HEK293 (cell line): ENCODE measurements around the gene TNIK.

Source experiments
- CTCF ChIA-PET: fragments of 350-600 bp; formaldehyde crosslinking; extraction: SDS; loops from one replicate; lab custom pipeline; 2021; ENCODE audit warnings: antibody characterized with exemption; lab: Yijun Ruan, JAX
- POLR2A ChIA-PET: fragments of 300-600 bp; formaldehyde crosslinking; extraction: SDS; loops from one replicate; lab custom pipeline; 2020; ENCODE audit warnings: antibody characterized with exemption, inconsistent platforms; lab: Yijun Ruan, JAX
- H3K27ac ChIP-seq: fragments of 200-500 bp; sonication (Bioruptor generic); 2 replicates; pipeline ENCODE4 v1.5.1; 2014; ENCODE audit warnings: low read depth, low read length, control low read depth, inconsistent platforms; ENCODE audit errors: extremely low read depth
- H3K36me3 ChIP-seq, 2 experiments: fragments of 200-500 bp in 1 of 2; sonication (Bioruptor generic) in 1 of 2; 1 replicate in 1 of 2; 2 replicates in 1 of 2; pipeline ENCODE4 v1.5.1; 2014 to 2017; ENCODE audit warnings: inconsistent platforms in 2 of 2, low read length in 2 of 2; ENCODE audit not compliant: control insufficient read depth in 2 of 2, insufficient read depth in 1 of 2
- H3K4me1 ChIP-seq: fragments of 200-500 bp; sonication (Bioruptor generic); 2 replicates; pipeline ENCODE4 v1.5.1; 2014; ENCODE audit warnings: mild to moderate bottlenecking, low read length, inconsistent platforms; ENCODE audit not compliant: control insufficient read depth, insufficient read depth
- H3K4me3 ChIP-seq: 2 replicates; pipeline ENCODE4 v1.5.1; 2011; ENCODE audit warnings: low read depth, mild to moderate bottlenecking, control low read depth, low read length, moderate library complexity
- H3K9me3 ChIP-seq: fragments of 200-500 bp; sonication (Bioruptor generic); 2 replicates; pipeline ENCODE4 v1.5.1; 2014; ENCODE audit warnings: low read depth, low read length, inconsistent platforms; ENCODE audit not compliant: control insufficient read depth, insufficient read depth
- HOXC10 ChIP-seq: sonication (generic); formaldehyde crosslinking; IDR thresholded peaks from 2 replicates; pipeline ENCODE4 v1.8.1; 2023; ENCODE audit warnings: mild to moderate bottlenecking, missing genetic modification reagents
- IKZF3 ChIP-seq: fragments of 450-650 bp; IDR thresholded peaks from 2 replicates; pipeline ENCODE4 v1.5.0; 2018; ENCODE audit warnings: missing biosample characterization, mild to moderate bottlenecking, missing genetic modification characterization, moderate library complexity
- KLF1 ChIP-seq: fragments of 450-650 bp; formaldehyde crosslinking; IDR thresholded peaks from 2 replicates; pipeline ENCODE4 v1.5.1; 2016; ENCODE audit warnings: missing biosample characterization, missing genetic modification characterization
- KLF10 ChIP-seq: fragments of 450-650 bp; IDR thresholded peaks from 2 replicates; pipeline ENCODE4 v1.5.1; 2018; ENCODE audit warnings: missing biosample characterization, mild to moderate bottlenecking, missing genetic modification characterization
- SCRT2 ChIP-seq: fragments of 450-650 bp; formaldehyde crosslinking; IDR thresholded peaks from 2 replicates; pipeline ENCODE4 v1.5.1; 2016; ENCODE audit warnings: missing biosample characterization, missing genetic modification characterization
- TSHZ1 ChIP-seq: fragments of 450-650 bp; formaldehyde crosslinking; IDR thresholded peaks from 2 replicates; pipeline ENCODE4 v1.5.1; 2016; ENCODE audit warnings: missing biosample characterization, missing genetic modification characterization, borderline replicate concordance
- ZBTB20 ChIP-seq: fragments of 450-650 bp; formaldehyde crosslinking; IDR thresholded peaks from 2 replicates; pipeline ENCODE4 v1.5.1; 2016; ENCODE audit warnings: missing biosample characterization, missing genetic modification characterization
- ZBTB8A ChIP-seq: fragments of 450-650 bp; formaldehyde crosslinking; IDR thresholded peaks from 2 replicates; pipeline ENCODE4 v1.5.1; 2016; ENCODE audit warnings: missing biosample characterization, missing genetic modification characterization
- ZFP3 ChIP-seq: fragments of 450-650 bp; formaldehyde crosslinking; IDR thresholded peaks from 2 replicates; pipeline ENCODE4 v1.5.1; 2016; ENCODE audit warnings: low read depth, missing biosample characterization, missing genetic modification characterization
- ZNF112 ChIP-seq: fragments of 450-650 bp; formaldehyde crosslinking; IDR thresholded peaks from 2 replicates; pipeline ENCODE4 v1.5.0; 2017; ENCODE audit warnings: missing biosample characterization, missing genetic modification characterization
- ZNF311 ChIP-seq: fragments of 450-650 bp; formaldehyde crosslinking; IDR thresholded peaks from 2 replicates; pipeline ENCODE4 v1.5.1; 2017; ENCODE audit warnings: missing biosample characterization, missing genetic modification characterization, borderline replicate concordance
- ZNF449 ChIP-seq: fragments of 450-650 bp; formaldehyde crosslinking; IDR thresholded peaks from 2 replicates; pipeline ENCODE4 v1.5.1; 2017; ENCODE audit warnings: missing biosample characterization, mild to moderate bottlenecking, missing genetic modification characterization, moderate library complexity
- ZNF560 ChIP-seq: fragments of 450-650 bp; formaldehyde crosslinking; IDR thresholded peaks from 2 replicates; pipeline ENCODE4 v1.5.1; 2017; ENCODE audit warnings: missing biosample characterization, missing genetic modification characterization, borderline replicate concordance
- ZNF629 ChIP-seq: fragments of 450-650 bp; formaldehyde crosslinking; IDR thresholded peaks from 2 replicates; pipeline ENCODE4 v1.5.1; 2017; ENCODE audit warnings: missing biosample characterization, missing genetic modification characterization
- ZNF777 ChIP-seq: fragments of 450-650 bp; formaldehyde crosslinking; IDR thresholded peaks from 2 replicates; pipeline ENCODE4 v1.5.1; 2017; ENCODE audit warnings: missing biosample characterization, missing genetic modification characterization, borderline replicate concordance
- TF ChIP-seq, protein P1 (sequence below): fragments of 450-650 bp; formaldehyde crosslinking; IDR thresholded peaks from 2 replicates; pipeline ENCODE4 v1.5.1; 2017; ENCODE audit warnings: missing biosample characterization, missing genetic modification characterization
- TF ChIP-seq, protein P2 (sequence below): fragments of 450-650 bp; formaldehyde crosslinking; IDR thresholded peaks from 2 replicates; pipeline ENCODE4; 2016; ENCODE audit warnings: missing biosample characterization, missing genetic modification characterization
- TF ChIP-seq, protein P3 (sequence below): fragments of 450-650 bp; formaldehyde crosslinking; IDR thresholded peaks from 2 replicates; pipeline ENCODE4 v1.5.1; 2016; ENCODE audit warnings: missing biosample characterization, missing genetic modification characterization

TNIK gene

DNA sequence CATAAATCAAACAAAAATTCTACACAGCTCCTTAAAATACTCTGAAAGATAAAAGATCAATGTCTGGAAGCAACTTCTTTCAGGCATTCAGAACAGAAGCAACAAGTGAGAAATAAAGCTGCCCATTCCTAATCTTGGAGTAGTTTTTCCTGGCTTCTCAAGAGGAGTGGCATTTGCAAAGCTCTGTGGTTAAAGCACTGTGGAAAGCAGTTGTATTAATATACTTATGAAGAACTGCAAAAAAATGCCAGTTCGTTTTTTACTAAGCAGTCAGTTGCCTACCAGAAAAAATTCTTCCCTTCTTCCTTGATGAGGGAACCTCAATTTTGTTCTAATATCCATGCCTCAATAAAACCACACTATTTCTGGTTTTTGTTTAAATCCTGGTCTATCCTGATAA lies 197.8 kb downstream of the TNIK start (continued):
- TF ChIP-seq TSHZ1 (tag by site-specific recombination) (no peak), ZBTB8A (tag by site-specific recombination) (no peak), SCRT2 (peak; percentile 74), ZNF560 (tag by site-specific recombination) (no peak), HOXC10 (no peak)
- TF ChIP-seq, protein P1, sequence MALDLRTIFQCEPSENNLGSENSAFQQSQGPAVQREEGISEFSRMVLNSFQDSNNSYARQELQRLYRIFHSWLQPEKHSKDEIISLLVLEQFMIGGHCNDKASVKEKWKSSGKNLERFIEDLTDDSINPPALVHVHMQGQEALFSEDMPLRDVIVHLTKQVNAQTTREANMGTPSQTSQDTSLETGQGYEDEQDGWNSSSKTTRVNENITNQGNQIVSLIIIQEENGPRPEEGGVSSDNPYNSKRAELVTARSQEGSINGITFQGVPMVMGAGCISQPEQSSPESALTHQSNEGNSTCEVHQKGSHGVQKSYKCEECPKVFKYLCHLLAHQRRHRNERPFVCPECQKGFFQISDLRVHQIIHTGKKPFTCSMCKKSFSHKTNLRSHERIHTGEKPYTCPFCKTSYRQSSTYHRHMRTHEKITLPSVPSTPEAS (tag by site-specific recombination), result no peak
- TF ChIP-seq, all 188 proteins: peak for 3

GRCh38 chr3:171261487-171261886 lies 198.7 kb downstream of the TNIK start:
- no peak overlapping the region for H3K4me3 ChIP-seq
- no peak overlapping the region for H3K27ac ChIP-seq
- no peaks in the 10 kb centered on the region for H3K9me3 ChIP-seq
- TF ChIP-seq KLF1 (peak; percentile 70), ZFP3 (tag by site-specific recombination) (no peak), ZBTB20 (tag by site-specific recombination) (no peak), ZNF112 (tag by site-specific recombination) (no peak), IKZF3 (tag by site-specific recombination) (no peak), ZNF777 (no peak), ZNF629 (tag by site-specific recombination) (0 out of 2 replicates have a peak, but pooled peaks have one; percentile 44), ZNF311 (no peak), KLF10 (tag by site-specific recombination) (peak; percentile 47), ZNF449 (no peak)
- TF ChIP-seq, protein P2, sequence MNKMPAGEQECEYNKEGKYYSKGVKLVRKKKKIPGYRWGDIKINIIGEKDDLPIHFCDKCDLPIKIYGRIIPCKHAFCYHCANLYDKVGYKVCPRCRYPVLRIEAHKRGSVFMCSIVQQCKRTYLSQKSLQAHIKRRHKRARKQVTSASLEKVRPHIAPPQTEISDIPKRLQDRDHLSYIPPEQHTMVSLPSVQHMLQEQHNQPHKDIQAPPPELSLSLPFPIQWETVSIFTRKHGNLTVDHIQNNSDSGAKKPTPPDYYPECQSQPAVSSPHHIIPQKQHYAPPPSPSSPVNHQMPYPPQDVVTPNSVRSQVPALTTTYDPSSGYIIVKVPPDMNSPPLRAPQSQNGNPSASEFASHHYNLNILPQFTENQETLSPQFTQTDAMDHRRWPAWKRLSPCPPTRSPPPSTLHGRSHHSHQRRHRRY (tag by site-specific recombination), result no peak
- TF ChIP-seq, protein P3, sequence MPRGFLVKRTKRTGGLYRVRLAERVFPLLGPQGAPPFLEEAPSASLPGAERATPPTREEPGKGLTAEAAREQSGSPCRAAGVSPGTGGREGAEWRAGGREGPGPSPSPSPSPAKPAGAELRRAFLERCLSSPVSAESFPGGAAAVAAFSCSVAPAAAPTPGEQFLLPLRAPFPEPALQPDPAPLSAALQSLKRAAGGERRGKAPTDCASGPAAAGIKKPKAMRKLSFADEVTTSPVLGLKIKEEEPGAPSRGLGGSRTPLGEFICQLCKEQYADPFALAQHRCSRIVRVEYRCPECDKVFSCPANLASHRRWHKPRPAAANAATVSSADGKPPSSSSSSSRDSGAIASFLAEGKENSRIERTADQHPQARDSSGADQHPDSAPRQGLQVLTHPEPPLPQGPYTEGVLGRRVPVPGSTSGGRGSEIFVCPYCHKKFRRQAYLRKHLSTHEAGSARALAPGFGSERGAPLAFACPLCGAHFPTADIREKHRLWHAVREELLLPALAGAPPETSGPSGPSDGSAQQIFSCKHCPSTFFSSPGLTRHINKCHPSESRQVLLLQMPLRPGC, result 0 out of 2 replicates have a peak, but pooled peaks have one; percentile 19
- ChIA-PET CTCF (no interaction called here), POLR2A (no interaction called here)
- H3K36me3 ChIP-seq, result no peaks in the 10 kb centered on the region
- peaks cover 6% of the 10 kb centered on the region for H3K4me1 ChIP-seq
